Measurements from ENCODE around the gene NBAS.

DNA sequence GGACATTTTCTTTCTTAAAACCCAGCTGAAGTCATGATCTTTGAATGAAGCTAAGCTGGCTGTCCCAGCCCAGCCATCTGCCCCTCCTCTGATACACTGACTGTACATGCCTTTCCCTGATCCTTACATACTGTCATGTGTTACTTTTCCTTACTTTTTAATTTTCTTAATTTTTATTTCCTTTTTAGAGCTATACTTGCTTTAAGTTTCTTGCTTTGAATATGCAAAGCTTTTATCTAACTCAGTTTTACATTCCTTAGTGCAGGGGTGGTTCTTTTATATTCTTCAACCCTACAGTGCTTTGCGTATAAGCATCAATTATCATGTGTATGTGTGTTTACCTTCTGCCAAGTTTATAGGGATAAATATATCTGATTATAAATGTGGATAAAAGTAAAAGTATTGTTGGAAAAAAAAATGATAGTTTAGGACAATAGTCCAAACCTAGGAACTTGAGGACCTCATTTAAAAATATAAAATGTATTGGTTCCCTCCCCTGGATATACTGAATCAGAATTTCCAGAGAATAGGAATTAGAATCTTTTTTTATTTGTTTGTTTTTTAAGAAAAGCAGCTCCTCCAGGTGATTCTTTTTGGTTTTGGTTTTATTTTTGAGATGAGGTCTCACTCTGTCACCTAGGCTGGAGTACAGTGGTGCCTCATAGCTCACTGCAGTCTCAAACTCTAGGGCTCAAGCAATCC is 48.4 kb upstream of the NBAS start:
- TF ChIP-seq POLR2AphosphoS5 (IDR thresholded peaks at IDR 0.05) (no peak), POLR2A (IDR thresholded peaks at IDR 0.05) (no peak)
